IPS-NIHi7 (cell line): ENCODE data around the gene CDK5R1.

Experiments
- DNase-seq: peaks from one replicate; pipeline ENCODE4 v3.0.0; 2012; ENCODE audit warnings: mixed read lengths; ENCODE audit errors: extremely low spot score

The CDK5R1 gene

GRCh38 chr17:32492648-32493289, 6.0 kb downstream of the CDK5R1 start:
- DNase-seq, result no peak

- no peak for DNase-seq
Observed at GRCh38 chr17:32493571-32493970, 6.8 kb downstream of the CDK5R1 start.

GRCh38 chr17:32493976-32494513, 7.3 kb downstream of the CDK5R1 start:
- DNase-seq, result no peak

- DNase-seq, result no peak
Observed at GRCh38 chr17:32494621-32495358, 8.0 kb downstream of the CDK5R1 start.

- DNase-seq, result no peak
Observed at GRCh38 chr17:32495359-32496231, 8.8 kb downstream of the CDK5R1 start.

GRCh38 chr17:32496395-32497073, 9.7 kb downstream of the CDK5R1 start:
- DNase-seq, result no peak

- no peak for DNase-seq
Observed at GRCh38 chr17:32497431-32498205, 10.8 kb downstream of the CDK5R1 start.

GRCh38 chr17:32498391-32498790, 11.6 kb downstream of the CDK5R1 start:
- peak; percentile 55 for DNase-seq

- no peak for DNase-seq
Observed at GRCh38 chr17:32502013-32502412, 15.2 kb downstream of the CDK5R1 start.

- no peak for DNase-seq
Observed at GRCh38 chr17:32502710-32503109, 15.9 kb downstream of the CDK5R1 start.

GRCh38 chr17:32503251-32504165, 16.7 kb downstream of the CDK5R1 start:
- DNase-seq, result no peak

GRCh38 chr17:32504166-32504990, 17.6 kb downstream of the CDK5R1 start:
- DNase-seq, result no peak

GRCh38 chr17:32508926-32509325, 22.1 kb downstream of the CDK5R1 start:
- DNase-seq, result no peak

- no peak for DNase-seq
Observed at GRCh38 chr17:32510466-32510865, 23.7 kb downstream of the CDK5R1 start.

GRCh38 chr17:32512328-32512727, 25.5 kb downstream of the CDK5R1 start:
- DNase-seq, result no peak

GRCh38 chr17:32513579-32513978, 26.8 kb downstream of the CDK5R1 start:
- DNase-seq, result no peak

GRCh38 chr17:32514606-32515005, 27.8 kb downstream of the CDK5R1 start:
- no peak for DNase-seq

- DNase-seq, result no peak
Observed at GRCh38 chr17:32515677-32516383, 29.0 kb downstream of the CDK5R1 start.
